Ovary (tissue), 9 donors: Measurements from ENCODE around the gene TIGD6. TPM values are rescaled to one million over a fixed set of nuclear protein-coding genes. Genes with fewer than 3 reads are reported as not detected.

ENCODE experiments used
- DNase-seq, 5 donors: peaks; one replicate each; pipeline ENCODE4 v3.0.0-alpha.2; 2019 to 2020
- H3K27ac ChIP-seq, 2 donors: fragments of 200-600 bp; one replicate each; pipeline versions ENCODE4 v1.5.1 to v1.8.0; 2019 to 2022
- H3K27me3 ChIP-seq: fragments of 200-600 bp; one replicate; pipeline ENCODE4 v1.8.0; 2022
- H3K36me3 ChIP-seq: fragments of 200-600 bp; sonication (generic); one replicate; pipeline ENCODE4 v1.5.1; 2019
- H3K4me1 ChIP-seq: one replicate; pipeline ENCODE4 v1.8.1; 2013; ENCODE audit warnings: mild to moderate bottlenecking, moderate library complexity; ENCODE audit not compliant: insufficient read depth
- H3K4me3 ChIP-seq: fragments of 200-600 bp; sonication (generic); one replicate; pipeline ENCODE4 v1.5.1; 2017
- H3K9me3 ChIP-seq, 2 donors: fragments of 200-600 bp in 1 of 2; sonication (generic) in 1 of 2; one replicate each; pipeline versions ENCODE4 v1.5.1 to v1.8.1; 2013 to 2019; ENCODE audit warnings: mild to moderate bottlenecking in 1 of 2, moderate library complexity in 1 of 2
- CTCF ChIP-seq, 3 donors: fragments of 450-650 bp in 2 of 3; fragments of 200-600 bp in 1 of 3; IDR thresholded peaks; one replicate each; pipeline versions ENCODE4 v1.5.1 to v1.8.0; 2016 to 2022; ENCODE audit warnings: antibody characterized with exemption in 3 of 3, mild to moderate bottlenecking in 1 of 3
- EP300 ChIP-seq: sonication (generic); formaldehyde crosslinking; IDR thresholded peaks from one replicate; pipeline ENCODE4 v1.6.1; 2017; ENCODE audit warnings: antibody characterized with exemption
- POLR2A ChIP-seq: fragments of 450-650 bp; IDR thresholded peaks from one replicate; pipeline ENCODE4 v1.6.1; 2017; ENCODE audit warnings: antibody characterized with exemption, mild to moderate bottlenecking, moderate library complexity
- WGBS, 3 donors: extraction: QIAGEN DNeasy Blood & Tissue Kit in 1 of 3; methylation state at CpG; one replicate each; pipeline versions ENCODE4 v1.1.5 to v1.1.7; 2013 to 2017; 5-methylcytosine and 5-hydroxymethylcytosine counted together
- intact Hi-C, 4 donors: fragments of 100-400 bp; cut with DNase I; formaldehyde crosslinking; loops; one replicate each; pipeline versions ENCODE4 v1.11.0 to v1.15.1; 2022 to 2023
- polyA plus RNA-seq, 2 donors: library from polyadenylated mRNA; stranded (reverse); fragments of 200-250 nt in 1 of 2; fragments of 350-450 nt in 1 of 2; fragmentation: Illumina TruSeq in 1 of 2; extraction: RNeasy Lipid Tissue Mini Kit (QIAGEN cat#74804) in 1 of 2; gene quantifications; one replicate each; pipeline ENCODE4 v1.2.3, GENCODE V29; 2013 to 2014
- total RNA-seq, 7 donors: library from RNA; depleted of rRNA in 2 of 7; stranded (reverse); fragments of >200 nt in 2 of 7; fragmentation: NEBNext Ultra II Directional in 3 of 7; extraction: Animal tissue kit (Norgen Biotek cat#: 25700) in 3 of 7; gene quantifications; one replicate each; pipeline versions ENCODE4 v1.1.0 to v1.2.4, GENCODE V29; 2016 to 2023
- donor health status: DM: no; HTN: no; CAD: no; lungs with moderate emphysema.
- donor health status: DM: no; HTN: no; CAD: no.
- donor health status: Bipolar disorder and iron deficiency.
- donor health status: DM: yes; HTN: yes; CAD: no.
- donor health status: DM: no; HTN: no; CAD: no.
- donor health status: DM: yes; HTN: yes; CAD: no.

The TIGD6 gene
- total and polyA plus RNA-seq, 9 donors = 2.0 to 7.6 (median 5.5) TPM

GRCh38 chr5:150022158-150022531 is 21.7 kb upstream of the TIGD6 start:
- TF ChIP-seq EP300 (no peak), POLR2A (no peak), CTCF (IDR thresholded peaks at IDR 0.05) (no peak)
- Histone ChIP-seq H3K36me3 (no peaks in the 10 kb centered on the region), H3K27me3 (no peaks in the 10 kb centered on the region), H3K9me3 (no peaks in the 10 kb centered on the region), H3K4me3 (no peak overlapping the region), H3K27ac (no peak overlapping the region), H3K4me1 (no peaks in the 10 kb centered on the region)
- DNase-seq = no peak
- WGBS, 3 donors = 41 to 62% (median 58%) methylated on average over 1 of the region's 1 CpG
- intact Hi-C loops = no loop called here

- TF ChIP-seq EP300 (no peak), POLR2A (no peak), CTCF (IDR thresholded peaks at IDR 0.05) (no peak)
- no peak for DNase-seq
- WGBS, 3 donors = 75 to 84% (median 79%) methylated on average over 13 of the region's 13 CpGs
- H3K9me3 ChIP-seq = no peaks in the 10 kb centered on the region
- H3K4me3 ChIP-seq = no peak overlapping the region
- H3K27ac ChIP-seq = no peak overlapping the region
- intact Hi-C loops = no loop called here
- no peaks in the 10 kb centered on the region for H3K4me1 ChIP-seq
- no peaks in the 10 kb centered on the region for H3K27me3 ChIP-seq
- H3K36me3 ChIP-seq = no peaks in the 10 kb centered on the region
These were observed 21.2 kb upstream of the TIGD6 start for GRCh38 chr5:150021491-150022157.

- H3K36me3 ChIP-seq = no peaks in the 10 kb centered on the region
- no peak overlapping the region for H3K27ac ChIP-seq
- H3K4me1 ChIP-seq = no peaks in the 10 kb centered on the region
- H3K4me3 ChIP-seq = no peak overlapping the region
- 91 to 98% (median 97%) methylated on average over 1 of the region's 1 CpG for WGBS, 3 donors
- TF ChIP-seq CTCF (IDR thresholded peaks at IDR 0.05) (no peak), EP300 (no peak), POLR2A (no peak)
- no peaks in the 10 kb centered on the region for H3K27me3 ChIP-seq
- peaks cover 0 to 2% of the 10 kb centered on the region in 2 donors for H3K9me3 ChIP-seq
- intact Hi-C loops = no loop called here
- no peak for DNase-seq
These were observed 19.8 kb upstream of the TIGD6 start for GRCh38 chr5:150020249-150020648.

GRCh38 chr5:150017226-150018005 is 17.0 kb upstream of the TIGD6 start:
- intact Hi-C loops = no loop called here
- H3K4me1 ChIP-seq = no peaks in the 10 kb centered on the region
- H3K27me3 ChIP-seq = no peaks in the 10 kb centered on the region
- TF ChIP-seq EP300 = no peak
- no peaks in the 10 kb centered on the region for H3K36me3 ChIP-seq
- H3K9me3 ChIP-seq = peaks cover 0 to 7% of the 10 kb centered on the region in 2 donors
- DNase-seq = no peak
- no peak overlapping the region for H3K4me3 ChIP-seq
- WGBS, 3 donors = 79 to 86% (median 84%) methylated on average over 6 of the region's 6 CpGs
- no peak overlapping the region for H3K27ac ChIP-seq

GRCh38 chr5:150016537-150016936 is 16.1 kb upstream of the TIGD6 start:
- Histone ChIP-seq H3K27ac (no peak overlapping the region), H3K27me3 (no peaks in the 10 kb centered on the region), H3K4me1 (no peaks in the 10 kb centered on the region), H3K36me3 (no peaks in the 10 kb centered on the region), H3K4me3 (no peak overlapping the region), H3K9me3 (peaks cover 0 to 7% of the 10 kb centered on the region in 2 donors)
- TF ChIP-seq CTCF (IDR thresholded peaks at IDR 0.05) (no peak), POLR2A (no peak), EP300 (no peak)
- DNase-seq = no peak
- intact Hi-C loops = no loop called here
